BLaER1 treated with 17β-estradiol and CSF1 and Interleukin-3, amounts not matched to agents 10 nM and 100 nM (cell line): ENCODE data around the gene SCGB1C1.

ENCODE experiments used
- H3K27ac ChIP-seq, 11 experiments: shearing (Covaris generic); formaldehyde crosslinking; 2 replicates each; pipeline ENCODE4 v1.8.1; 2022
- H3K27me3 ChIP-seq, 11 experiments: shearing (Covaris generic); formaldehyde crosslinking; 2 replicates each; pipeline ENCODE4 v1.8.1; 2022
- H3K36me3 ChIP-seq, 11 experiments: shearing (Covaris generic); formaldehyde crosslinking; 2 replicates each; pipeline ENCODE4 v1.8.1; 2022
- H3K4me1 ChIP-seq, 10 experiments: shearing (Covaris generic); formaldehyde crosslinking; 2 replicates each; pipeline ENCODE4 v1.8.1; 2022
- H3K4me2 ChIP-seq, 11 experiments: shearing (Covaris generic); formaldehyde crosslinking; 2 replicates each; pipeline ENCODE4 v1.8.1; 2022
- H3K4me3 ChIP-seq, 10 experiments: shearing (Covaris generic); formaldehyde crosslinking; 2 replicates each; pipeline ENCODE4 v1.8.1; 2022
- H3K9ac ChIP-seq, 11 experiments: shearing (Covaris generic); formaldehyde crosslinking; 2 replicates each; pipeline ENCODE4 v1.8.1; 2022
- H3K9me3 ChIP-seq, 11 experiments: shearing (Covaris generic); formaldehyde crosslinking; replicated peaks in 1 of 11; 2 replicates each; pipeline ENCODE4 v1.8.1; 2022
- H4K20me1 ChIP-seq, 11 experiments: shearing (Covaris generic); formaldehyde crosslinking; 2 replicates each; pipeline ENCODE4 v1.8.1; 2022
- Cebpa-rat ChIP-seq, 11 experiments: shearing (Covaris generic); IDR thresholded peaks; 2 replicates each; pipeline ENCODE4 v1.8.1; 2022

SCGB1C1 gene

GRCh38 chr11:203056-203944 lies 10.4 kb downstream of the SCGB1C1 start:
- peaks cover 33 to 84% (median 57%) of the 10 kb centered on the region in 11 experiments; a peak in 19 of 22 replicates for H4K20me1 ChIP-seq
- no peaks in the 10 kb centered on the region for H3K9me3 ChIP-seq
- no peak for TF ChIP-seq Cebpa-rat (IDR thresholded peaks at IDR 0.05)

DNA sequence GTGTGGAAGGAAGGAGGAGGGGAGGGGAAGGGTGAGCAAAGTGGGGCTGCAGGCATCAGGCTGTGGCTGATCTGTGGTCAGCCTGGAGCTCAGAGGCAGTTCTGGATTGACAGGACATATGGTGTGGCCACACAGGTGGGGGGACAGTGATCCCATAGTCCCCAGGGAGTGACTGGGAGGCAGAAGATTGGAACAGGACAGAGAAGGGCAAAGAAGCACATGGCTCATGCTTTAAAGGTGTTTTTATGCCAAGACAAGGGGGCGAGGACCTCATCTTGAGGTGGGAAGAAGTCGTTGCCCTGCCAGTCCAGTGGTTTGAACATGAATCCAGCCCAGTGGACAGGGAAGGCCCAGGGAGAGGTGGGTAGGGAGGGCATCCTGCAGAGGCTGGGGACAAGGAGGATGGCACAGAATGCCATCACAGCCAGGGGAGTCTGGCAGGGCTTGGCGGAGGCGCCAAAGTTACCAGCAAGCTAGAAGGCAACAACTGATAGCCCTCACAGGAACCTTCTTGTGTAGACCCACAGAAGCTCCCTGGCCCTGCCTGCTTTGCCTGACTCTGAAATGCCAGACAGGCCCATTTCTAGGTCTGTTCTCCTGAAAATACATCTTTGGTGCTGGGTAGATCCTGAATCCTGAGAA lies 11.2 kb downstream of the SCGB1C1 start:
- Histone ChIP-seq H3K27me3 (no peaks in the 10 kb centered on the region), H4K20me1 (peaks cover 34 to 77% (median 57%) of the 10 kb centered on the region in 11 experiments; a peak in 20 of 22 replicates), H3K4me1 (peaks cover 24 to 58% (median 52%) of the 10 kb centered on the region in 10 experiments), H3K4me3 (no peak overlapping the region), H3K36me3 (peaks cover 31 to 51% (median 40%) of the 10 kb centered on the region in 11 experiments), H3K27ac (peak overlapping the region in 1 of 11 experiments; percentile 9; a peak in 1 of 22 replicates), H3K9ac (peak overlapping the region in 9 of 11 experiments; percentile 4 to 99 (median 14); a peak in 8 of 22 replicates), H3K9me3 (no peaks in the 10 kb centered on the region), H3K4me2 (peak overlapping the region in 2 of 11 experiments; percentile 54 to 64; a peak in 3 of 22 replicates)
- no peak for TF ChIP-seq Cebpa-rat (IDR thresholded peaks at IDR 0.05)

More at GRCh38 chr11:203056-203944, 10.4 kb downstream of the SCGB1C1 start:
- Histone ChIP-seq H3K4me3 (no peak overlapping the region), H3K4me2 (peak overlapping the region in 5 of 11 experiments; percentile 45 to 64 (median 54); a peak in 8 of 22 replicates), H3K27ac (no peak overlapping the region), H3K4me1 (peaks cover 23 to 58% (median 52%) of the 10 kb centered on the region in 10 experiments), H3K36me3 (peaks cover 31 to 51% (median 40%) of the 10 kb centered on the region in 11 experiments), H3K9ac (peak overlapping the region in 8 of 11 experiments; percentile 6 to 58 (median 25); a peak in 9 of 22 replicates), H3K27me3 (no peaks in the 10 kb centered on the region)

- Histone ChIP-seq H4K20me1 (peaks cover 40 to 80% (median 63%) of the 10 kb centered on the region in 11 experiments; a peak in 20 of 22 replicates), H3K4me2 (peak overlapping the region in 7 of 11 experiments; percentile 54 to 99 (median 98); a peak in 5 of 22 replicates), H3K27me3 (no peaks in the 10 kb centered on the region), H3K9me3 (no peaks in the 10 kb centered on the region), H3K9ac (peak overlapping the region in 8 of 11 experiments; percentile 5 to 99 (median 98); a peak in 10 of 22 replicates), H3K36me3 (peaks cover 36 to 56% (median 43%) of the 10 kb centered on the region in 11 experiments), H3K4me1 (peaks cover 30 to 64% (median 57%) of the 10 kb centered on the region in 10 experiments), H3K27ac (0 out of 22 replicates have a peak overlapping the region, but pooled peaks of 1 of the 11 experiments have one; percentile 9), H3K4me3 (no peak overlapping the region)
- TF ChIP-seq Cebpa-rat (IDR thresholded peaks at IDR 0.05), result no peak
Measured at GRCh38 chr11:204587-205109, 11.8 kb downstream of the SCGB1C1 start.

DNA sequence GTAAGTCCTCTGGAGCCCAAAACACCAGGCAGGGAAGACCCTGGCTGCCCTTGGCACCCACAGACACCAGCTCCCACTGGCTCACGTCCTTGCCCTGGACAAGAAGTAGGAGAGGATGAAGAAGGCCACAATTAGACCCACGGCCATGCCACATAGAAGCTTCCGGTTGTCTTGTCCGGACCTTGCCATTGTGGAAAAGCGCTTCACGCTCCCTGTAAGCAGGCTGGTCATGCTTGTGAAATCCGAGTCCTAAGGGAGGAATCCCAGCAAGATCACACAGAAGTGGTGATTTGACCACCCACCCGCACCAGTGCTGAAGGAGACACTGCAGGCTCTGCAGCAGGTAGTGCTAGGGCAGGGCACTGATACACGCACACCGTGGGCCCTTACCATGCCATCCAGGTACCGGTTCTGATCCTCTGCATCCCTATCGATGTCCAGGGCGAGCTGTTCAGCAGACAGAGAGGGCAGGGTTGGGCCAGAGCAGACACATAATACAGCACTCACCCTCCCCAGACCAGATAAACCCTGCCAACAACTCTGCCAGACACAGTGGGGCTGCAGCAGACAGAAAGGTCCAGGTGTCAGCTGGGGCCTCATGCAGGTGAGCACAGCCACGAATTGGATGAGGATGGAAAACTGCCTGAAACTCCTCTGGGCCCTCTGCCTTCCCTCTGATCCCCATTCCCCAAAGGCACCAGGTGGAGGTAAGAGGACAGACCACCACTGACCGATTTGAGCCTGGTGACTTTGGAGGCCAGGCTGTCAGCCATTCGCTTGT lies 12.5 kb downstream of the SCGB1C1 start:
- no peaks in the 10 kb centered on the region for H3K9me3 ChIP-seq
- peak overlapping the region; percentile 93 to 100 (median 98) for H3K4me2 ChIP-seq
- peaks cover 47 to 80% (median 69%) of the 10 kb centered on the region in 11 experiments; a peak in 20 of 22 replicates for H4K20me1 ChIP-seq
- H3K36me3 ChIP-seq, result peaks cover 43 to 64% (median 50%) of the 10 kb centered on the region in 11 experiments
- no peak for TF ChIP-seq Cebpa-rat (IDR thresholded peaks at IDR 0.05)
- peak overlapping the region in 9 of 10 experiments; percentile 92 to 100 (median 95); a peak in 15 of 20 replicates for H3K4me3 ChIP-seq
- peak overlapping the region; percentile 91 to 99 (median 98) for H3K9ac ChIP-seq
- peaks cover 38 to 71% (median 65%) of the 10 kb centered on the region in 10 experiments for H3K4me1 ChIP-seq
- H3K27me3 ChIP-seq, result no peaks in the 10 kb centered on the region
- peak overlapping the region in 2 of 11 experiments; percentile 91 to 100; a peak in 3 of 22 replicates for H3K27ac ChIP-seq

DNA sequence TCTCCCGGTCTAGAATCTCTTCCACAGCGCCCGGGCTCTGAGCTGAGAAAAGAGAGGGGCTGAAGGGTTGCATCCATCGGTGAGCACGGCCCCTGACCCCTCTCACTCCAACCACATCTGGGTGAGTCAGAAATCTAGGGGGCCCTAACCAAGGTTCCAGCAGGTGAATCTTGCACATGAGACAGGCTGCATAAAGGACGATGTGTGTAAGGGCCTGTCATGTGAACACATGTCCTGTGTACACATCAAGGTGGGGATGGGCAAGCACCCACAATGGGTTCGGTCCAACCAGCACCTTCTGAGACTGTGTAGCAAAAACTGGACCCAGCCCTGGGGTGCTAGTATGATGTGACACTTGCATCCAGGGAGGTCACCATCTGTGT lies 13.1 kb downstream of the SCGB1C1 start:
- peaks cover 53 to 82% (median 73%) of the 10 kb centered on the region in 11 experiments; a peak in 20 of 22 replicates for H4K20me1 ChIP-seq
- peak overlapping the region; percentile 91 to 99 (median 98) for H3K9ac ChIP-seq
- peak overlapping the region; percentile 93 to 100 (median 98) for H3K4me2 ChIP-seq

DNA sequence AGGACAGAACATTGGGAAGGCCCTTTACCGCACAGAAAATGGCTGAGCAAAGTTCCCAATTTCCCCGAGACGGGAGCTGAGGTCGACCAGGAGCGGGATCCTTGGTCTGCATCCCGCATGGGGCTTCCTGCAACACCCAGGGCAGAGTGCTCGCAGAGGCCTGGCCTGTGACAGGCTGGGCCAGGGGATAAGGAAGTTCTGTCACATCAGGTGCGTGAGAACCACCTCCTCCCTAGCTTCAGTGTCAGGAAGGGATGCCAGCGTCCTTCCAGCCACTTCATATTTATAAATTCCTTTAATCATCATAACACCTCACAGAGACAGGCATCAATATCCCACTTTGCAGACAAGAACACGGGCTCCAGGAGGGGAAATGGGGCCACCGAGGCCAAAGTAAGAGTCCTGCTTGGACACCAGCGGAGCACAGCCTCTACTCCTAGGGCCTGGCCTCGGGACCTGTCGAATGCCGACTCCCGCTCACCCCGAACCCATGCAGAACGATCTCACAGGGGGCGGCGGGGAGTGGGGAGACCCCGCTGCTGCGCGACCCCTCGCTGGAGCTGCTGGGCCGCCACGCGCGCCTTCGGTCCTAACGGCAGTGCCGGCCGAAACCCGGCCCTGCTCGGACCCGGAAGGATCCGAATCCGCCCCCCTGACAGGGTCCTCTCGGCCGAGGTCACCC lies 13.8 kb downstream of the SCGB1C1 start:
- Histone ChIP-seq H3K9me3 (no peaks in the 10 kb centered on the region), H3K27me3 (no peaks in the 10 kb centered on the region), H3K36me3 (peaks cover 52 to 65% (median 58%) of the 10 kb centered on the region in 11 experiments), H3K9ac (peak overlapping the region; percentile 91 to 99 (median 98)), H3K4me2 (peak overlapping the region; percentile 93 to 100 (median 98)), H3K27ac (peak overlapping the region; percentile 91 to 100 (median 98)), H3K4me1 (peaks cover 46 to 74% (median 71%) of the 10 kb centered on the region in 10 experiments), H3K4me3 (peak overlapping the region; percentile 92 to 100 (median 95)), H4K20me1 (peaks cover 60 to 82% (median 73%) of the 10 kb centered on the region in 11 experiments; a peak in 20 of 22 replicates)
- no peak for TF ChIP-seq Cebpa-rat (IDR thresholded peaks at IDR 0.05)

More for the DNA sequence above, 13.1 kb downstream of the SCGB1C1 start:
- H3K27ac ChIP-seq, result peak overlapping the region; percentile 91 to 100 (median 98); a peak in 18 of 22 replicates
- H3K9me3 ChIP-seq, result no peaks in the 10 kb centered on the region
- peak overlapping the region; percentile 92 to 100 (median 95) for H3K4me3 ChIP-seq
- H3K36me3 ChIP-seq, result peaks cover 47 to 65% (median 52%) of the 10 kb centered on the region in 11 experiments
- H3K4me1 ChIP-seq, result peaks cover 44 to 74% (median 71%) of the 10 kb centered on the region in 10 experiments
- H3K27me3 ChIP-seq, result no peaks in the 10 kb centered on the region
- TF ChIP-seq Cebpa-rat (IDR thresholded peaks at IDR 0.05), result no peak

DNA sequence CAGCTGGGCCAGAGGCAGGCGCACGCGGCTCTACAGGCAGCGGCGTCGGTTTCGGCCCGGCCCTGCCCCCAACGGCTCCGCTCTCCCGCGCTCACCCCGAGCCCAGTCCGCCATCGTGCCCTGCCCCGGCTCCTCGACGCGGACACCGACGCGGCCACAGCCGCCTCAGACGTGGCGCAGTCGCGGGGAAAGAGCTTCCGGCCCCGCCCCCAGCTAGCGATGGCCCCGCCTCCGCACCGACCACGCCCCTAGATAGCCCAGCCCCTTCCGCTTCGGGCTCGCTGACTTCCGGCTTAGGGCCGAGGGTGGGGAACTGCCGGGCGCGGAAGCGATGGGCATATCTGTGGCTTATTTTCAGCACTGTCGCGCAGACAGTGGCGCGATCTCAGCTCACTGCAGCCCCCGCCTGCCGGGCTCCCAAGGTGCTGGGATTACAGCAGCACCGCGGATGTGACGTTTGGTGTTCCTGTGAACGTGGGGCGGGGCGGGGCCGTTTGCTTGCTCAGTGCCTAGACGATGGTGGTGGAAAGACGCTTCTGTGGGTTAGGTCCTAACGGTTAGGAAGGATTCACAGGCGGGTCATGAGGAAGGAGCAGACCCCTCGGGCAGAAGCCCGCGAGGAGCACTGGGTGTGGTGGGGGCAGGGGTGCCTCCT lies 14.5 kb downstream of the SCGB1C1 start, which contains the start of the genes BET1L and RIC8A:
Gene BET1L, minus strand, starts transcription at position 192 of the 655 bp plus-strand sequence. Its CDS starts 78 bp downstream, at position 114.
Gene RIC8A, plus strand, starts transcription at position 501 of the 655 bp plus-strand sequence. CDS start 1,147 bp downstream, outside the sequence.
- H3K9ac ChIP-seq, result peak within 1 kb of the TSS; percentile 91 to 99 (median 98)
- TF ChIP-seq Cebpa-rat (IDR thresholded peaks at IDR 0.05), result peak in 2 of 11 experiments; percentile 32 to 62; a peak in 2 of 22 replicates
- peak within 1 kb of the TSS; percentile 95 to 100 (median 99) for H3K4me2 ChIP-seq
- H3K27me3 ChIP-seq, result no peaks in the 10 kb centered on the region
- H4K20me1 ChIP-seq, result peaks cover 60 to 82% (median 77%) of the 10 kb centered on the region in 11 experiments; a peak in 20 of 22 replicates
- peaks cover 58 to 70% (median 64%) of the 10 kb centered on the region in 11 experiments for H3K36me3 ChIP-seq
- H3K9me3 ChIP-seq, result no peaks in the 10 kb centered on the region
- H3K4me1 ChIP-seq, result peaks cover 40 to 69% (median 64%) of the 10 kb centered on the region in 10 experiments
- peak within 1 kb of the TSS; percentile 91 to 100 (median 98) for H3K27ac ChIP-seq
- peak within 1 kb of the TSS; percentile 92 to 100 (median 95) for H3K4me3 ChIP-seq
